Colonic mucosa (tissue), 4 donors: Measurements from ENCODE around the gene LHX5. TPM values are rescaled to one million over a fixed set of nuclear protein-coding genes. Genes with fewer than 3 reads are reported as not detected.
A peak's percentile ranks its signal among the peaks of the same experiment; 100 is the strongest.

Experiments
- DNase-seq: peaks from one replicate; pipeline ENCODE4 v3.0.0-alpha.2; 2020
- H3K27ac ChIP-seq: fragments of 200-600 bp; one replicate; pipeline ENCODE4 v1.8.0; 2021
- H3K27me3 ChIP-seq: fragments of 200-600 bp; one replicate; pipeline ENCODE4 v1.8.0; 2021
- H3K36me3 ChIP-seq: fragments of 200-600 bp; one replicate; pipeline ENCODE4 v1.8.0; 2021
- H3K4me1 ChIP-seq: fragments of 200-600 bp; one replicate; pipeline ENCODE4 v1.8.0; 2021; ENCODE audit warnings: mild to moderate bottlenecking
- H3K4me3 ChIP-seq: fragments of 200-600 bp; one replicate; pipeline ENCODE4 v1.8.0; 2021
- H3K9ac ChIP-seq, 2 donors: one replicate each; pipeline ENCODE4 v1.7.0; 2013; ENCODE audit warnings: control low read depth in 2 of 2, low read depth in 2 of 2, low read length in 2 of 2
- H3K9me3 ChIP-seq: fragments of 200-600 bp; one replicate; pipeline ENCODE4 v1.8.0; 2021
- intact Hi-C: fragments of 100-400 bp; cut with DNase I; formaldehyde crosslinking; loops from one replicate; pipeline ENCODE4 v1.14.1; 2022
- total RNA-seq, 2 donors: library from RNA; stranded (reverse); fragmentation: NEBNext Ultra II Directional in 1 of 2; extraction: Animal tissue kit (Norgen Biotek cat#: 25700) in 1 of 2; gene quantifications; one replicate each; pipeline ENCODE4 v1.2.1, GENCODE V29; 2021
- TF ChIP-seq, protein P1 (sequence below): fragments of 200-600 bp; IDR thresholded peaks from one replicate; pipeline ENCODE4 v1.8.0; 2022; ENCODE audit warnings: antibody characterized with exemption, mild to moderate bottlenecking
- donor health status: healthy.
- donor health status: DM: no; HTN: no; CAD: no.
- donor health status: DM: no; HTN: no; CAD: no.

LHX5 gene
- total RNA-seq, 2 donors from 2014 or later: not detected

GRCh38 chr12:113485330-113485729 lies 13.7 kb upstream of the LHX5 start:
- intact Hi-C loops: no loop called here
- no peak overlapping the region for H3K9ac ChIP-seq
- no peaks in the 10 kb centered on the region for H3K4me1 ChIP-seq
- DNase-seq: no peak
- no peak overlapping the region for H3K4me3 ChIP-seq
- H3K27ac ChIP-seq: no peak overlapping the region
- TF ChIP-seq, protein P1, sequence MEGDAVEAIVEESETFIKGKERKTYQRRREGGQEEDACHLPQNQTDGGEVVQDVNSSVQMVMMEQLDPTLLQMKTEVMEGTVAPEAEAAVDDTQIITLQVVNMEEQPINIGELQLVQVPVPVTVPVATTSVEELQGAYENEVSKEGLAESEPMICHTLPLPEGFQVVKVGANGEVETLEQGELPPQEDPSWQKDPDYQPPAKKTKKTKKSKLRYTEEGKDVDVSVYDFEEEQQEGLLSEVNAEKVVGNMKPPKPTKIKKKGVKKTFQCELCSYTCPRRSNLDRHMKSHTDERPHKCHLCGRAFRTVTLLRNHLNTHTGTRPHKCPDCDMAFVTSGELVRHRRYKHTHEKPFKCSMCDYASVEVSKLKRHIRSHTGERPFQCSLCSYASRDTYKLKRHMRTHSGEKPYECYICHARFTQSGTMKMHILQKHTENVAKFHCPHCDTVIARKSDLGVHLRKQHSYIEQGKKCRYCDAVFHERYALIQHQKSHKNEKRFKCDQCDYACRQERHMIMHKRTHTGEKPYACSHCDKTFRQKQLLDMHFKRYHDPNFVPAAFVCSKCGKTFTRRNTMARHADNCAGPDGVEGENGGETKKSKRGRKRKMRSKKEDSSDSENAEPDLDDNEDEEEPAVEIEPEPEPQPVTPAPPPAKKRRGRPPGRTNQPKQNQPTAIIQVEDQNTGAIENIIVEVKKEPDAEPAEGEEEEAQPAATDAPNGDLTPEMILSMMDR: no peak
- H3K36me3 ChIP-seq: no peaks in the 10 kb centered on the region
- no peaks in the 10 kb centered on the region for H3K9me3 ChIP-seq
- H3K27me3 ChIP-seq: peaks cover 7% of the 10 kb centered on the region

DNA sequence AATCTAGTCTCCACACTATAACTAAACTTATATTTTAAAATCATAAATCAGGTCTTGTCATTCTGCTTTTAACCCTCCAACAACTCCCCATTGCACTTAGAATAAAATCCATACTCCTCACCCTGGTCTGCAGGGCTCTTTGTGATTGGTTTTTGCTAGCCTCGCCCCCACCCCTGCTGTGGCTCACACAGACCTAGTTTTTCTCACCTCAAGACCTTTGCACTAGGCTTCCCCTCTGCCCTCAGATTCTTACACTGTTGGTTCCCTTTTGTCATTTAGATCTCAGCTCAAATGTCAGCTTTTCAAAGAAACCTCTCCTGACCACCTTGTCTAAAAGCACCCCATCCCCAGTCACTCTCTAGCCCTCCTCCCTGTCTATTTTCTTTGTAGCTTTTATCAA lies 10.7 kb upstream of the LHX5 start:
- intact Hi-C loops: no loop called here
- H3K9me3 ChIP-seq: no peaks in the 10 kb centered on the region
- H3K27me3 ChIP-seq: peaks cover 33% of the 10 kb centered on the region
- no peak overlapping the region for H3K27ac ChIP-seq
- H3K4me1 ChIP-seq: no peaks in the 10 kb centered on the region
- H3K36me3 ChIP-seq: no peaks in the 10 kb centered on the region
- H3K4me3 ChIP-seq: no peak overlapping the region
- DNase-seq: no peak
- TF ChIP-seq, protein P1: no peak
- no peak overlapping the region for H3K9ac ChIP-seq

GRCh38 chr12:113480336-113480971 lies 8.8 kb upstream of the LHX5 start:
- H3K4me3 ChIP-seq: no peak overlapping the region
- no peak for DNase-seq
- intact Hi-C loops: no loop called here
- H3K9ac ChIP-seq: no peak overlapping the region
- H3K27me3 ChIP-seq: peaks cover 48% of the 10 kb centered on the region
- TF ChIP-seq, protein P1: no peak
- no peak overlapping the region for H3K27ac ChIP-seq
- H3K9me3 ChIP-seq: no peaks in the 10 kb centered on the region
- H3K36me3 ChIP-seq: no peaks in the 10 kb centered on the region
- H3K4me1 ChIP-seq: no peaks in the 10 kb centered on the region

DNA sequence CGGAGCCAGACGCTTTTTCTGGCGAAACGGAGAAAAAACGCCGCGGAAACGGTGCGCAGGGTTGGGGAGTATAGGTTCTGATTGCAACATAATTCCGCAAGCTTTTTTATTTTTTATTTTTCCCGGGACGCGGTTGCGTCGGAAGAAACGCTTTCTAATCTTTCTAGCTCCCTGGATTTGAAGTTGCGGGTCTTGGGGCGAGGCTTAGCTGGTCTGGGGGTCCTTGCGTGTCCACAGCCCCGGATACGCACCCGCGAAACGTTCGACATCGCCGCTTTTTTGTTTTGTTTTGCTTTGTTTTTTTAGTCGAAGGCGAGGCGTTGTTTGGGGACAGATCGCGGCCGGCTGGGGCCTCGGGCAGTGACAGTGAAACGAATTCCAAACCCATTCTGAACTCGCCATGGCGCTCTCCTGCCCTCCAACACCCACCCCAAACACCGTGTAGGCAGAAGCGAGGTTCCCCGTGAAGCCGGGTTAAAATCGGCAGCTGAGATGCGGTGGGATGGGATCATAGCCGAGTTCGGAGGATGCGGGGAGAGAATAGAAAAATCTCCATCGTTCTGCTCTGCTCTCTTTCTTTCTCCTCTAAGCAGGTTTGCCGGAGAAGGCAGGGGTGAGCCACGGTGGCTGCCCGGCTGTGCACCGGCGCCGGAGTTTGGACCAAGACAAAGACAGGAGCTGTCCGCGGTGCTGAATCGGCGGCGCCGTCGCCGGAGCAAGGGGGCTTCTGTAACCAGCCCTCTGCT lies 8.1 kb upstream of the LHX5 start:
- Histone ChIP-seq H3K9ac (no peak overlapping the region), H3K27me3 (peaks cover 53% of the 10 kb centered on the region)

DNA sequence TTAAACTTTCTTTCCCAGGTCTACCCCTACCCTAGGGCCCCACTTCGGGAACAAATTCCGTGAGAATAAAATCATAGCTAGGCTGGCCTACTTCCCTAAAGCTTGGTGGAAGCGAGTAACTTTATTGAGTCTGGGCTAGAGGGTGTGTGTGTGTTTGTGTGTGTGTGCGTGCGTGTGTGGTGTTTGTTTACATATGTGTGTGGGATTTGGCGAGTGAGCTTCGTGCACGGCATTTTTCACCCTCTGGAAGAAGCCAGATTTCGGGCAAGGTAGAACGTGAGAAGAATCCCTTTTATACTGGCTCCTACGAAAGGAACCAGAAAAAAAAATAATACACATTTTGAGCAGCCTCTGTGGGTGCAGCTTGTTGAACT lies 7.5 kb upstream of the LHX5 start:
- H3K27me3 ChIP-seq: peaks cover 58% of the 10 kb centered on the region
- TF ChIP-seq, protein P1: no peak

More for the DNA sequence above, 8.1 kb upstream of the LHX5 start:
- DNase-seq: peak; percentile 21
- no peaks in the 10 kb centered on the region for H3K9me3 ChIP-seq
- intact Hi-C loops: no loop called here
- TF ChIP-seq, protein P1: no peak
- H3K4me3 ChIP-seq: no peak overlapping the region
- no peak overlapping the region for H3K27ac ChIP-seq
- H3K4me1 ChIP-seq: no peaks in the 10 kb centered on the region
- no peaks in the 10 kb centered on the region for H3K36me3 ChIP-seq

More for the DNA sequence above, 7.5 kb upstream of the LHX5 start:
- H3K4me1 ChIP-seq: no peaks in the 10 kb centered on the region
- no peak overlapping the region for H3K27ac ChIP-seq
- H3K9ac ChIP-seq: no peak overlapping the region
- no peak overlapping the region for H3K4me3 ChIP-seq
- DNase-seq: no peak
- intact Hi-C loops: no loop called here
- H3K9me3 ChIP-seq: no peaks in the 10 kb centered on the region
- no peaks in the 10 kb centered on the region for H3K36me3 ChIP-seq
